Fibroblast of mammary gland (primary cell): ENCODE measurements around the gene HNRNPH2.

Source experiments
- DNase-seq: peaks from one replicate; pipeline ENCODE4 v3.0.0-alpha.2; 2010; ENCODE audit warnings: low read depth
- H3K4me3 ChIP-seq: 2 replicates; pipeline ENCODE4 v1.5.1; 2011; ENCODE audit warnings: low read depth, mild to moderate bottlenecking, low read length, moderate library complexity; ENCODE audit not compliant: control insufficient read depth
- CTCF ChIP-seq: conservative IDR thresholded peaks from 2 replicates; pipeline ENCODE4 v1.5.1; 2011; ENCODE audit warnings: low read depth, low read length, inconsistent platforms; ENCODE audit not compliant: control insufficient read depth, insufficient read depth

The HNRNPH2 gene

DNA sequence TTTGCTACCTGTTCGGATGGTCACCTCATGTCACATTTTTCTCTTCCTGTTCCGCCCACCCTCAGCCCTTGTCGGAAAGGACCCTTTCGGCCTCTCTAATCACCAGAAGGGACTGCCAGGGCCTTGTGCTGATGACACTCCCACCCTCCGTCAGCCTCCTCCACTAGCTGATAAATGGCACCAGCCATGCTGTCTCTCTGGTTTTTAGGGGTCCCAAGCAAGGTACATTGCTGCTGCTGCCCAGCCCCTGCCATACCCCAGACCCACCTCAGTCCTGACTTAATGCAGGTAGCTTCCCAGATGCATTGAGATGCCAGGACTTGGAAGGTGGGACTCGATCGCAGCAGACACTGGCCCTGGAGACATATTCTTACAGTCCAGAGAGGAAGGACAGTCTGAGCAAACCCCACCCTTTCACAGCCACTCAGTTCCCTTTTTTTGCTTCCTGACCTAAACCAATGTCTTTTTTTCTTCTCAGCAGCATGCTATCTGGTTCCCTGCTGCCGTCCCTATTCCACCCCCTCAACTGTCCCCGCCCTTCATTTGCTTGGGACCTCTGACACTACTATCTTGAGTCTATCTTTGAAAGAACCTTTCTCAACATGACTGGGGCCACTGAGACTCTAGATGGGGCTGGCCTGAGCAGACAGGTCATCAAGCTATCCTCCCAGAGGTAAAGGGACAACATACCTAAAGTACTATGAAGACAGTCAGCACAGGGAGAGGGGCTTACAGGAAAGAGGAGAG, 22.1 kb upstream of the HNRNPH2 start, which contains the start of gene BTK:
Gene BTK (minus strand): TSS at position 397 of the 747 bp plus-strand sequence. CDS start 10,907 bp downstream, outside the sequence.
- no peak for TF ChIP-seq CTCF
- DNase-seq = no peak
- no peak within 1 kb of the TSS for H3K4me3 ChIP-seq

DNA sequence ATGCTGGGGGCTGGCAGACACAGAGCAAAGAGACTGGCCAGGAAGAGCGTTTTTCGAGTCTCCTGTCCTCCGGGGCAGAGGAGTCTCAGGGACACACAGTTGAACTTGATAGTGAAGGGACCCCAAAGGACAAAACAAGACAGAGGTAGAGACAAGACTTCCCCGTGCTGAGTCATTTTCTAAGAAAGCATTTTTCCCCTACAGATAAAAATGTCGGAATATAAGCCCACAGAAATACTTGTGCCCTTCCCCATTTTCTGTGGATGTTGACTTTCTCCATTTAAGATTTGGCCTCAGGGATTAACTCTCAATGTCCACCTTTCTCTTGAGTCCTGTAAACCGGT, 21.5 kb upstream of the HNRNPH2 start:
- DNase-seq = no peak
- no peak overlapping the region for H3K4me3 ChIP-seq
- TF ChIP-seq CTCF = no peak

DNA sequence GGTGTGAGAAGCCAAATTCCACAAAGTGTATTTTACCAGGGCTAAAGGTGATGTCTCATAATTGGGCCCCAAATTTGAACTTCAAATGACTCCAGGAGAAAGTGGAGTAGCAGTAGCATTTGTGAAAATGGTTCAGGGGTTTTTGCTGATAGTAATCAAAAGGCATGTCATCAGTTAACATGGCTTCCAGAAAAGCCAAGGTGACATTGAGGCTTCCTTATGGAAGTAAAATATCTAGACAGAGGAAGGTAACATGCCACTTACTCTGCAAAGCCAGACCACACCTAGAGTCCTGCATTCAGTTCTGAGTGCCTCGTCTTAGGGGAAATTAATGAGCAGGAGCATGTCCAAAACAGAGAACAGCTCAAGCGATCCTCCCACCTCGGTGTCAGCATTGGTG, 19.4 kb upstream of the HNRNPH2 start:
- no peak overlapping the region for H3K4me3 ChIP-seq
- no peak for DNase-seq
- TF ChIP-seq CTCF = no peak

DNA sequence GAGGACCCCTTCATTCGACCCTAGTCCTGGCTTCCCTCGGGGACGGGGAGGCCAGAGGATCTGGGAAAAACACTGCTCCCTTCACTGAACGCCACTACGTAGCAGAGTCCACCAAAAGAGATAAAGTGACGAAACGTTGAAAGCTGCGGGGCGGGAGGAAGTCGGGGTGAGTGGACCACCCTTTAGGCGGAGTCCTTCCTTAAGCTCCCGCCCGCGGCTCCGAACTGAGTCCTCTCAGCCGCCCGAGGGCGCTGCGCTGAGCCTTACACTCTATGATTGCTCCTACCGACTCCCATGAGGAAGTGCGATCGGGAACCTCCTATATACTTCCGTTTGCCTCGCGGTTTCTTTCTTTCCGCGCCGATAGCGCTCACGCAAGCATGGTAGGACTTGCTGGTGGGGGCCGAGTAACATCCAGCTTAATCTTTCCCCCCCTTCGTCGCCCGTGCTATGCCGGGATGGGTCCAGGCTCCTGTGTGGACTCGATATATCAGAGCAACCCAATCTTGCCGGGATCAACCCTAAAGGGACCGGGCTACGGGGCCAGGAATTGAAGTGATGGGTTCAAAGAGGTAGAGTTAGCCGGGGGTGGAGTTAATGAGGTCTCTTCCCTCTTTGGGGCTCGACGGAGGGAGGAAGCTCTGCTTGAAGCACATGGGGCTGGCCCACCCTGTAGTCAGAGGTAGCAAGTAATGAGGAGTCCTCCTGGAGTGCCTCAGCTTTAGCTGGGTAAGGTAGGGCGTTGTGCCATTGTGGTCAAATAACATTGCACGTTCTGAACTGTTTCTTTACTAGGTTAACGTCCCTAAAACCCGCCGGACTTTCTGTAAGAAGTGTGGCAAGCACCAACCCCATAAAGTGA, 17.1 kb upstream of the HNRNPH2 start, which contains the start of gene RPL36A:
Gene RPL36A (plus strand): TSS at position 348 of the 862 bp plus-strand sequence. CDS start 33 bp downstream, at position 381.
- H3K4me3 ChIP-seq = peak within 1 kb of the TSS; percentile 84
- TF ChIP-seq CTCF = peak; percentile 63
- DNase-seq = peak; percentile 90

GRCh38 chrX:101391831-101392230, 16.2 kb upstream of the HNRNPH2 start:
- peak overlapping the region; percentile 84 for H3K4me3 ChIP-seq
- no peak for DNase-seq
- TF ChIP-seq CTCF = no peak

DNA sequence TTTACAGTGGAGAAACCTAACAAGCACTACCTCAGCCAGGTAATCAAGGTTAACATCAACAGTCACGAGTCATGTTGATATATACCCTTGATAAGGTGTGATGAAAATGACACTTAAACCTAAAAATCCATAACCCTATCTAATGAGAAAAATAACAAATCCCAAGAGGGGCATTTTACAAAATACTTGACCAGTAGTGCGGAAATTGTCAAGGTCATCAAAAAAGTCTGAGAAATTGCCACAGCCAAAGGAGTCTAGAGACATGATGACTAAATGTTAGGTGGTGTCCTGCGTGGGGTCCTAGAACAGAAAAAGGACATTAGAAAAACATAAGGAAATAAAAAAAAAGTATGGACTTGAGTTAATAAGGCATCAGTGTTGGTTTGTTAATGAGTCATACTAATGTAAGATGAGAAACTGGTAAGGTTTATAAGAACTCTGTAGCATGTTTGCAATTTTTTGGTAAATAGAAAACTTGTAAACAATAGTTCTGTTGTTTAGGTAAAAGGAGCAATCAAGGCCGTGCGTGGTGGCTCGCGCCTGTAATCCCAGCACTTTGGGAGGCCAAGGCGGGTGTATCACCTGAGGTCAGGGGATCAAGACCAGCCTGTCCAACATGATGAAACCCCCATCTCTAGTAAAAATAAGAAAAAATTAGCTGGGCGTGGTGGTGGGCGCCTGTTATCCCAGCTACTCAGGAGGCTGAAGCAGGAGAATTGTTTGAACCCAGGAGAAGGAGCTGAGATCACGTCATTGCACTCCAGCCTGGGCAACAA, 14.3 kb upstream of the HNRNPH2 start:
- peak; percentile 31 for DNase-seq
- no peak for TF ChIP-seq CTCF
- no peak overlapping the region for H3K4me3 ChIP-seq
